Cardiac fibroblast (primary cell): ENCODE results near the gene SRP14.

ENCODE experiments used
- DNase-seq, 2 donors: peaks; one replicate each; pipeline versions ENCODE4 v3.0.0 to v3.0.0-alpha.2; 2010; ENCODE audit warnings: low read depth in 2 of 2
- H3K4me3 ChIP-seq, 2 donors: replicated peaks in 1 of 2; 1 replicate in 1 of 2; 2 replicates in 1 of 2; pipeline ENCODE4 v1.5.1; 2011; ENCODE audit warnings: low read depth in 2 of 2, low read length in 2 of 2, mild to moderate bottlenecking in 2 of 2, moderate library complexity in 1 of 2
- TF ChIP-seq, protein P1 (sequence below): IDR thresholded peaks from one replicate; pipeline ENCODE4 v1.5.1; 2011; ENCODE audit warnings: low read depth, mild to moderate bottlenecking, low read length, inconsistent platforms

Gene SRP14

DNA sequence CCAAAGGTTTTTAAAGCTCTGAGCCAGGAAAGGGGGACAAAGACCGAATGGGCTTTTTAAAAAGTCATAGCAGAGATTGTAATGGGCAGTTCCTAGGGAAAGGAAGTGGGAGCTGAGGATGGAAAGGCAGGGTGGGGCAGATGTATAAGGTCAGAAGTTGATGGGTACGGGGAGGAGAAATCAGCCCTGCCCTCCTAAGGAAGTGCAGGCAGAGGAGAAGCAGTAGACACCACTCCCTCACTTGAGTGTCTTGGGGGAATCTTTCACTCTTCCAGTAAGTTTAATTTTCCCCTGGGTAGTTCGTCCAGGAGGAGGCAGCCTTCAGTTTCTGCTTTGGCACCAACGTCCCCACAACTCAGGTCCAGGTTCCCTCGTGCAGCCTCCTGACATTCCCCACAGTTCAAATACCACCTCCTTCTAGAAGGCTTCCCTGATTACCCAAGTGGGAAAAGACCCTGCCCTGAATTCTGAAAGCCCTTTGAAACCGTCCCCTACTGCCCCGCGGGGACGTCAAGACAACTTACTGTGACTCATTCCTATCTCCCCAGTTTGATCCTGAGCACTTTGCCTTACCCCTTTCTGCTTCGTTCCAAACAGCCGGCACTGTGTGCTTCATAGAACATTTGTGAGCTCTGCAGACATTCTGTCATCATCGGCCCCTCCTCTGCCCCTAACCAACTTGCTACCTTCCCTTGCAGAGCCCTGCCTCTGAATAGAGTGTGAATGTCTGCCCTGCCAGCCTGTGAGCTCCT, 14.3 kb upstream of the SRP14 start:
- DNase-seq = no peak
- no peak overlapping the region for H3K4me3 ChIP-seq
- TF ChIP-seq, protein P1, sequence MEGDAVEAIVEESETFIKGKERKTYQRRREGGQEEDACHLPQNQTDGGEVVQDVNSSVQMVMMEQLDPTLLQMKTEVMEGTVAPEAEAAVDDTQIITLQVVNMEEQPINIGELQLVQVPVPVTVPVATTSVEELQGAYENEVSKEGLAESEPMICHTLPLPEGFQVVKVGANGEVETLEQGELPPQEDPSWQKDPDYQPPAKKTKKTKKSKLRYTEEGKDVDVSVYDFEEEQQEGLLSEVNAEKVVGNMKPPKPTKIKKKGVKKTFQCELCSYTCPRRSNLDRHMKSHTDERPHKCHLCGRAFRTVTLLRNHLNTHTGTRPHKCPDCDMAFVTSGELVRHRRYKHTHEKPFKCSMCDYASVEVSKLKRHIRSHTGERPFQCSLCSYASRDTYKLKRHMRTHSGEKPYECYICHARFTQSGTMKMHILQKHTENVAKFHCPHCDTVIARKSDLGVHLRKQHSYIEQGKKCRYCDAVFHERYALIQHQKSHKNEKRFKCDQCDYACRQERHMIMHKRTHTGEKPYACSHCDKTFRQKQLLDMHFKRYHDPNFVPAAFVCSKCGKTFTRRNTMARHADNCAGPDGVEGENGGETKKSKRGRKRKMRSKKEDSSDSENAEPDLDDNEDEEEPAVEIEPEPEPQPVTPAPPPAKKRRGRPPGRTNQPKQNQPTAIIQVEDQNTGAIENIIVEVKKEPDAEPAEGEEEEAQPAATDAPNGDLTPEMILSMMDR = no peak

DNA sequence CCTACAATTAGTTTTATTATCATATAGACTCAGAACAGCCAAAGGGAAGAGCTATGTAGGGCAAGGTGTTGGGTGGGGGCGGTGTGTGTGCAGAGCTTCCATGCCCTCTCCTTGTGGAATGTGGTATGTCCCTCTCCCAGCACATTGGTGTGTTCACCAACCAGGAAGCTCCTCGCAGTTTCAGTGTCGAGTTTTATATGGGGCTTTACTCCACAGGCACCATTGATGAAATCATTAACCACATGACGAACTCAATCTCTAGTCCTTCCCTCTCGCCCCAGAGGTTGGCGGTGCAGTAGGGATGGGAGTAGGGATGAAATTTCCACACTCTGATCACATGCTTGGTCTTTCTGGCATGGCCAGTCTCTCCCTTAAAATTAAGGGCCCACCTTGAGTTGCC, 13.6 kb upstream of the SRP14 start:
- TF ChIP-seq, protein P1 = no peak
- no peak overlapping the region for H3K4me3 ChIP-seq

DNA sequence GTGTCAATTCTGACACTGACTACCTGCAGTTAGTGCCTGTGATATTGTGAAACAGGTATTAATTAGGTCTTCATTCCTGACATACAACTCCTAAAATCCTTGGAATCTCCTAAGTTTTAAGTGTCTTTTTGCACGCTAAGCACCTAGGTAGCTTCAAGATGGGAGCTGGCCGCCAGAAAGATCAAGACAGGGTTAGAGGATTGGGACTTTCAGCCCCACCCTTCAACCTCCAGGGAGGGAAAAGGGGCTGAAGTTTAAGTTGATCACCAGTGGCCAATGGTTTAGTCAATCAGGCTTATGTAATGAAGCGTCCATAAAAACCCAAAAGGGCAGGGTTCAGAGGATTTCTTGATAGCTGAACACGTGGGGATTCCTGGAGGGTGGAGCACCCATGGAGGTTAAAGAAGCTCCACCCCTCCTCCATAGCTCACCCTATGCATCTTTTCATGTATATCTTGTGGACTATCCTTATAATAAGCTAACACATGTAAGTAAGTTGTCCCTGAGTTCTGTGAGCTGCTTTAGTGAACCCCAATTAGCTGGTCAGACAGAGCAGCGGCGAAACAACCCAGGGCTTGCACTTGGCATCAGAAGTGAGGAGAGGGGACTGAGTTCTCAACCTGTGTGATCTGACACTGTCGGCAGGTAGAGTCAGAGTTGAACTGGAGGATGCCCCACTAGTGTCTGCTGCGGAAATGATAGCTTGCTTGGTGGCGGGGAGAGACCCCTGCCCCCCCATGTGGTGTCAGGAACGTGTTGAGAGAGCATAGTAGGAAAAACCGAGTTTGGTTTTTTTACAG, 12.8 kb upstream of the SRP14 start:
- TF ChIP-seq, protein P1 = no peak
- no peak overlapping the region for H3K4me3 ChIP-seq
- DNase-seq = no peak

More for the DNA sequence above, 13.6 kb upstream of the SRP14 start:
- no peak for DNase-seq

- DNase-seq = peak in 1 of 2 donors; percentile 52
- TF ChIP-seq, protein P1 = no peak
- H3K4me3 ChIP-seq = no peak overlapping the region
These were observed 11.9 kb upstream of the SRP14 start for GRCh38 chr15:40050788-40051470.

DNA sequence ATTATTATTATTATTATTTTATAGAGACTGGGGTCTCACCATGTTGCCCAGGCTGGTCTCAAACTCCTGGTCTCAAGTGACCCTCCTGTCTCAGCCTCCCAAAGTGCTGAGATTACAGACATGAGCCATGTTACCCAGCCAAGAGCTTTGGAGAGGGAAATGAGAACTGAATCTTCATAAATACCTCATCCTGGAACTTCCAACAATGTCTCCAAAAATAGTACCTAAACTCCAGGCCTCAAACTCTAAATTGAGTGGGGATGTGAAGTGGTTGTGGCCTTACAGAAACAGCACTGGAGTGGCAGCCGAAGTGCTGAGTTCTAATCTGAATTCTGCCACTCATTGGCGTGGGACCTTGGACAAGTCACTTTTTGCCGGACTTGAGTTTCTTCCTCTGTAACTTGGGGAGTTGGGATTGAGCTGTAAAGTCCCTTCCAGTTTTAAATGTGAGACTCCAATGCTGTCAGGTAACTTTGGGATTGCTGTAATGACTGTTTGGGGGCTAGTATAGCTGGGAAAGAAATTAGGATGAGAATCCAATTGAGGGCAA, 10.0 kb upstream of the SRP14 start:
- H3K4me3 ChIP-seq = no peak overlapping the region
- no peak for DNase-seq
- TF ChIP-seq, protein P1 = no peak

GRCh38 chr15:40048211-40048792, 9.3 kb upstream of the SRP14 start:
- TF ChIP-seq, protein P1 = no peak
- no peak for DNase-seq
- no peak overlapping the region for H3K4me3 ChIP-seq
